B cell (primary cell): ENCODE data around the gene RASGRP3.

Experiments
- CTCF ChIP-seq: fragments of 200-600 bp; IDR thresholded peaks from one replicate; pipeline ENCODE4 v1.8.0; 2022; ENCODE audit warnings: antibody characterized with exemption, mild to moderate bottlenecking
- EZH2 ChIP-seq: IDR thresholded peaks from 2 replicates; pipeline ENCODE4 v1.6.1; 2012; ENCODE audit warnings: borderline replicate concordance, low read depth, mild to moderate bottlenecking, moderate library complexity, low read length; ENCODE audit not compliant: insufficient read depth, poor library complexity, severe bottlenecking

GRCh38 chr2:33451214-33451613, 25.2 kb upstream of the RASGRP3 start:
- no peak for TF ChIP-seq EZH2
- TF ChIP-seq CTCF, result no peak
